DOHH2 (cell line): ENCODE data around the gene KCTD14.
"Not testable (repeated sequence)": the region's sequence is repeated elsewhere in the genome, so short reads cannot be mapped to it uniquely, and the experiment has no call there.

Experiments used
- H3F3A ChIP-seq: fragments of 200-600 bp; sonication (generic), shearing (Covaris generic); 2 replicates; pipeline ENCODE4 v1.6.0; 2016; ENCODE audit warnings: antibody characterized with exemption, mild to moderate bottlenecking; ENCODE audit not compliant: control insufficient read depth, insufficient read depth
- H3K27ac ChIP-seq: fragments of 200-600 bp; sonication (generic); 2 replicates; pipeline ENCODE4 v1.5.1; 2014; ENCODE audit warnings: low read depth, mild to moderate bottlenecking, low read length, moderate library complexity
- H3K27me3 ChIP-seq: fragments of 200-600 bp; sonication (generic); 2 replicates; pipeline ENCODE4 v1.6.1; 2014; ENCODE audit warnings: mild to moderate bottlenecking, low read length, mixed read lengths; ENCODE audit not compliant: control insufficient read depth
- H3K36me3 ChIP-seq: fragments of 200-600 bp; sonication (generic); 2 replicates; pipeline ENCODE4 v1.6.1; 2014; ENCODE audit warnings: mild to moderate bottlenecking, low read length, moderate library complexity, mixed read lengths; ENCODE audit not compliant: control insufficient read depth
- H3K4me1 ChIP-seq: fragments of 200-600 bp; sonication (generic); 2 replicates; pipeline ENCODE4 v1.6.1; 2014; ENCODE audit warnings: mild to moderate bottlenecking, low read length, mixed read lengths; ENCODE audit not compliant: control insufficient read depth
- H3K4me2 ChIP-seq: fragments of 200-600 bp; sonication (generic); 2 replicates; pipeline ENCODE4 v1.6.0; 2014; ENCODE audit warnings: mild to moderate bottlenecking, low read length, moderate library complexity
- H3K4me3 ChIP-seq: fragments of 200-600 bp; sonication (generic); 2 replicates; pipeline ENCODE4 v1.5.1; 2014; ENCODE audit warnings: mild to moderate bottlenecking, low read length, mixed read lengths
- H3K79me2 ChIP-seq: fragments of 200-600 bp; sonication (generic); 2 replicates; pipeline ENCODE4 v1.6.1; 2014; ENCODE audit warnings: mild to moderate bottlenecking, low read length, mixed read lengths; ENCODE audit not compliant: control insufficient read depth
- H3K9me2 ChIP-seq: fragments of 200-600 bp; sonication (generic); replicated peaks from 2 replicates; pipeline ENCODE4 v1.6.1; 2014; ENCODE audit warnings: mild to moderate bottlenecking, low read length, mixed read lengths; ENCODE audit not compliant: control insufficient read depth
- H3K9me3 ChIP-seq: fragments of 200-600 bp; sonication (generic); 2 replicates; pipeline ENCODE4 v1.6.1; 2014; ENCODE audit warnings: antibody characterized with exemption, low read length, mixed read lengths; ENCODE audit not compliant: control insufficient read depth, insufficient read depth
- H4K20me1 ChIP-seq: fragments of 200-600 bp; sonication (generic); 2 replicates; pipeline ENCODE4 v1.6.0; 2014; ENCODE audit warnings: low read depth, mild to moderate bottlenecking, antibody characterized with exemption, low read length, moderate library complexity; ENCODE audit not compliant: control insufficient read depth, insufficient read depth
- CTCF ChIP-seq: fragments of 200-600 bp; sonication (generic); IDR thresholded peaks from one replicate; pipeline ENCODE4 v1.5.1; 2014; ENCODE audit warnings: antibody characterized with exemption, mild to moderate bottlenecking, low read depth, low read length; ENCODE audit not compliant: poor library complexity, severe bottlenecking
- EZH2phosphoT487 ChIP-seq: fragments of 200-600 bp; sonication (generic); IDR thresholded peaks from 2 replicates; pipeline ENCODE4 v1.6.1; 2017; ENCODE audit warnings: borderline replicate concordance, mild to moderate bottlenecking, antibody characterized with exemption, low read length, moderate library complexity, mixed read lengths

Gene KCTD14

DNA sequence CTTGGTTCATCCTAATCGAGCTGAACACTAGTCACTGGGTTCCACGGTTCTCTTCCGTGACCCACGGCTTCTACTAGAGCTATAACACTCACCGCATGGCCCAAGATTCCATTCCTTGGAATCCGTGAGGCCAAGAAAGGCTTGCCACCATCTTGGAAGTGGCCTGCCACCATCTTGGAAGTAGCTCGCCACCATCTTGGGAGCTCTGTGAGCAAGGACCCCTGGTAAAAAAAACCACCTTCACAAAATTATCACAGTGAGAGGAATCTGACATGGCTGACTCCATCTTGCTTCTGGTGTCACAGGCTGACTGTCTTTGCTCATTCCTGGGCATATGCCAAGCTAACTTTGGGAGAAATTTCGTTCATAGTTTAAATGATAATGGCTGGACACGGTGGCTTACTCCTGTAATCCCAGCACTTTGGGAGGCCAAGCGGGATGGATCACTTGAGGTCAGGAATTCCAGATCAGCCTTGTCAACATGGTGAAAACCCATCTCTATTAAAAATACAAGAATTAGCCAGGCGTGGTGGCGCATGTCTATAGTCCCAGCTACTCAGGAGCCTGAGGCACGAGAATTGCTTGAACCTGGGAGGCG, 18.9 kb upstream of the KCTD14 start:
- no peak overlapping the region for H3K4me3 ChIP-seq

GRCh38 chr11:78041380-78041719, 18.3 kb upstream of the KCTD14 start:
- peaks cover 14% of the 10 kb centered on the region for H3K4me1 ChIP-seq
- not testable (repeated sequence) for H3K36me3 ChIP-seq, H3K27ac ChIP-seq, H3K9me2 ChIP-seq, H4K20me1 ChIP-seq, H3K4me3 ChIP-seq, H3K79me2 ChIP-seq, H3K27me3 ChIP-seq, H3K4me2 ChIP-seq, H3F3A ChIP-seq, H3K9me3 ChIP-seq

More for the DNA sequence above, 18.9 kb upstream of the KCTD14 start:
- Histone ChIP-seq H4K20me1 (no peaks in the 10 kb centered on the region), H3K79me2 (no peaks in the 10 kb centered on the region), H3K9me3 (no peaks in the 10 kb centered on the region), H3K27me3 (no peaks in the 10 kb centered on the region), H3F3A (no peaks in the 10 kb centered on the region), H3K4me1 (peaks cover 14% of the 10 kb centered on the region), H3K36me3 (no peaks in the 10 kb centered on the region), H3K9me2 (no peaks in the 10 kb centered on the region), H3K27ac (no peak overlapping the region), H3K4me2 (no peak overlapping the region)
- TF ChIP-seq EZH2phosphoT487 (no peak), CTCF (no peak)

- H3F3A ChIP-seq = no peaks in the 10 kb centered on the region
- no peak overlapping the region for H3K4me2 ChIP-seq
- no peaks in the 10 kb centered on the region for H4K20me1 ChIP-seq
- no peaks in the 10 kb centered on the region for H3K79me2 ChIP-seq
- no peaks in the 10 kb centered on the region for H3K9me2 ChIP-seq
- H3K36me3 ChIP-seq = no peaks in the 10 kb centered on the region
- no peak overlapping the region for H3K27ac ChIP-seq
- H3K9me3 ChIP-seq = no peaks in the 10 kb centered on the region
- H3K4me3 ChIP-seq = no peak overlapping the region
- no peaks in the 10 kb centered on the region for H3K27me3 ChIP-seq
- TF ChIP-seq EZH2phosphoT487 = no peak
- H3K4me1 ChIP-seq = peaks cover 11% of the 10 kb centered on the region
Observed at GRCh38 chr11:78040691-78041379, 17.8 kb upstream of the KCTD14 start.

DNA sequence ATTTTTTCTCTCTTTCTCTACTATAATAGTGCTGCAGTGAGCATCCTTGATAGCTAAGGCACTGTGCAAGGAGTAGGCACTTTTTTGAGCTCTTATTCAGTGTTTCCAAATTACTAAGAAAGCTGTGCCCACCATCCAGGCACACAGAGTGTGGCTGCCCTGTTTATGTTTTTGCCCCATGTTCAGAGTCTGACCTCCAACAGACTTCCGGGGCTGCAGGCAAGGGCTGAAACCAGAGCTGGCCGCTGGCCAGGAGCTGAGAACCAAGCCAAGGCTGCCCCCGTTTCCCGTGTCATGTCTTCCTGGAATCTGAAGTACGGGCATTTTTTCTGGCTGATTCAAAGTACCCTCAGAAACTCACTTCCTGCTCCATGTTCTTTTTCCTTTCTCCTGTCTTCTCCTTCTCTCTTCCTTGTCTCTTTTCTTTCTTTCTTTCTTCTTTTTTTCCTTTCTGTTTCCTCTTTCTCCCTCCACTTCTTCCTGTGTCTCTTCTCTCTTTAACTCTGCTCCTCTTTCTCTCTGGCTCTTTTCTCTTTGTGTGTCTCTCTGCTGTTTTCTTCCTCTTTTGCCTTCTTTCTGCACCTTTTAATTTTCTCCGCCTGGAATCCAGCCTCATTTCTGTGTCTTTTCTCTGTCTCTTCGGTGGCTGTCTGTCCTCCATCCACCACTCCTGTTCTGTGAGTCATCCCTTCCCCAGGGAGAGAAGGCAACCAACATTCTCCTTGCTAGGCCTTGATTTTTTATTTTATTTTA, 17.0 kb upstream of the KCTD14 start:
- H3K27ac ChIP-seq = no peak overlapping the region

More for the DNA sequence above, 17.0 kb upstream of the KCTD14 start:
- Histone ChIP-seq H3K9me2 (no peaks in the 10 kb centered on the region), H3K36me3 (no peaks in the 10 kb centered on the region), H3K4me2 (peak overlapping the region; percentile 32), H3K27me3 (no peaks in the 10 kb centered on the region), H4K20me1 (no peaks in the 10 kb centered on the region), H3K4me3 (no peak overlapping the region), H3F3A (no peaks in the 10 kb centered on the region), H3K79me2 (no peaks in the 10 kb centered on the region), H3K4me1 (peaks cover 9% of the 10 kb centered on the region), H3K9me3 (no peaks in the 10 kb centered on the region)
- TF ChIP-seq CTCF (no peak), EZH2phosphoT487 (no peak)
